CD4-positive, alpha-beta T cell (primary cell): ENCODE results near the gene RGMB. TPM values are rescaled to one million over a fixed set of nuclear protein-coding genes. Genes with fewer than 3 reads are reported as not detected.
"Not testable (repeated sequence)": the region's sequence is repeated elsewhere in the genome, so short reads cannot be mapped to it uniquely, and the experiment has no call there.

Experiments used
- ATAC-seq: fragments of 200-7000 bp; cut with Tn5 transposase; one replicate; pipeline ENCODE4 v1.10.0; 2022; ENCODE audit warnings: mild to moderate bottlenecking; ENCODE audit not compliant: poor library complexity
- CTCF ChIA-PET: fragments of 350-600 bp; sonication (Branson Sonifier 250); formaldehyde crosslinking; loops from one replicate; lab custom pipeline; 2021; ENCODE audit warnings: antibody characterized with exemption, inconsistent platforms; lab: Charles Lee
- POLR2A ChIA-PET: fragments of 350-600 bp; sonication (Branson Sonifier 250); formaldehyde crosslinking; loops from one replicate; lab custom pipeline; 2021; ENCODE audit warnings: antibody characterized with exemption, inconsistent platforms; lab: Charles Lee
- DNase-seq, 14 experiments: peaks; one replicate each; pipeline ENCODE4 v3.0.0-alpha.2; 2013 to 2020; ENCODE audit warnings: mixed read lengths in 2 of 14
- H3K27ac ChIP-seq, 2 donors: one replicate each; pipeline versions ENCODE4 v1.5.1 to v1.7.0; 2013; ENCODE audit warnings: low read length in 2 of 2, low read depth in 1 of 2, mild to moderate bottlenecking in 1 of 2
- H3K27me3 ChIP-seq, 2 experiments: 1 replicate in 1 of 2; 2 replicates in 1 of 2; pipeline versions ENCODE4 v1.6.1 to v1.7.0; 2013; ENCODE audit warnings: low read length in 2 of 2, control low read depth in 1 of 2, mild to moderate bottlenecking in 1 of 2, moderate library complexity in 1 of 2; ENCODE audit not compliant: insufficient read depth in 2 of 2, control insufficient read depth in 1 of 2
- H3K36me3 ChIP-seq: one replicate; pipeline ENCODE4 v1.6.1; 2013; ENCODE audit warnings: low read length, control low read depth; ENCODE audit not compliant: insufficient read depth
- H3K4me1 ChIP-seq: one replicate; pipeline ENCODE4 v1.6.1; 2013; ENCODE audit warnings: low read length, control low read depth; ENCODE audit not compliant: insufficient read depth
- H3K4me3 ChIP-seq: one replicate; pipeline ENCODE4 v1.5.1; 2013; ENCODE audit warnings: mild to moderate bottlenecking, low read length, moderate library complexity
- H3K9me3 ChIP-seq, 2 experiments: 1 replicate in 1 of 2; 2 replicates in 1 of 2; pipeline versions ENCODE4 v1.6.1 to v1.7.0; 2013; ENCODE audit warnings: low read length in 2 of 2, mild to moderate bottlenecking in 2 of 2, control low read depth in 1 of 2, moderate library complexity in 1 of 2; ENCODE audit not compliant: control insufficient read depth in 1 of 2, insufficient read depth in 1 of 2
- H3K27ac Mint-ChIP-seq: one replicate; pipeline ENCODE4 v1.8.0; 2020; ENCODE audit warnings: mixed read lengths
- H3K27me3 Mint-ChIP-seq: one replicate; pipeline ENCODE4 v1.8.0; 2021; ENCODE audit warnings: mixed read lengths
- H3K36me3 Mint-ChIP-seq: one replicate; pipeline ENCODE4 v1.8.0; 2021; ENCODE audit warnings: low read depth, mixed read lengths
- H3K4me1 Mint-ChIP-seq: one replicate; pipeline ENCODE4 v1.8.0; 2021; ENCODE audit warnings: low read depth, mixed read lengths
- H3K4me3 Mint-ChIP-seq: one replicate; pipeline ENCODE4 v1.8.0; 2020; ENCODE audit warnings: mild to moderate bottlenecking, mixed read lengths
- H3K9me3 Mint-ChIP-seq: one replicate; pipeline ENCODE4 v1.8.0; 2020; ENCODE audit warnings: mixed read lengths
- intact Hi-C, 2 experiments: fragments of 100-400 bp; cut with DNase I in 1 of 2; cut with micrococcal nuclease in 1 of 2; formaldehyde crosslinking; loops; one replicate each; pipeline versions ENCODE4 v1.15.1 to v1.9.0; 2023 to 2025; cut with DNase I, micrococcal nuclease
- total RNA-seq, 174 experiments: library from RNA in 2 of 174; stranded (reverse) in 2 of 174; gene quantifications; one replicate each; pipeline ENCODE4 v1.2.3 and lab custom pipeline; 2021 to 2026
- TF ChIP-seq, protein P1 (sequence below): fragments of 200-600 bp; IDR thresholded peaks from one replicate; pipeline ENCODE4 v1.8.0; 2022; ENCODE audit warnings: antibody characterized with exemption, mild to moderate bottlenecking

Gene RGMB
- total RNA-seq, 2 experiments from 2014 or later = 15.8 to 15.9 TPM

DNA sequence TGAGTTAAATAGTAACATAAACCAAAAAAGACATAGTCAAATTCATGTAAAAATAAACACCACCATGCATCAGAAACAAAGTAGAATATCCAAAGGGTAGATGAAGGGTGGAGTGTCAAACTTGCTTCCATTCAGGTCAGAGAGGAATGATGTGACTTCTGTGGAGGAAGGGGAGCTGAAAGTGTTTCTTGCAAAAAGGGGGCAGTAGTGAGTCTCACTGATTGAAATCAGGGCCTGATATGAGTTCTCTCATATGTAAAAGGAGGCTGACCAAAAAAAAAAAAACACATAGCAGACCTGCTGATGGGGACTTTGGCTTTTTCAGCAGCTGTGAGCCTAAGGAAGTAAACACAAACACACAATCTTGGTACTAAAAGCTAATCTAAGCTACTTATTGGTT is 38.8 kb upstream of the RGMB start:
- peaks cover 0 to 8% of the 10 kb centered on the region in 2 experiments for H3K9me3 ChIP-seq
- ChIA-PET POLR2A (no interaction called here), CTCF (interaction anchor here (0.6 to 0.9 kb wide), 2 partner anchors 13 to 379 kb away, joined by 3 to 4 read pairs; no protein-coding TSS in a partner anchor)
- H3K27ac ChIP-seq = no peak overlapping the region
- no peak overlapping the region for H3K4me3 ChIP-seq
- Mint-ChIP-seq H3K36me3 (no peaks in the 10 kb centered on the region), H3K9me3 (peaks cover 2% of the 10 kb centered on the region), H3K4me3 (no peak overlapping the region), H3K27me3 (peaks cover 45% of the 10 kb centered on the region), H3K27ac (no peak overlapping the region), H3K4me1 (no peaks in the 10 kb centered on the region)
- H3K36me3 ChIP-seq = no peaks in the 10 kb centered on the region
- DNase-seq = no peak
- intact Hi-C loops = no loop called here
- H3K4me1 ChIP-seq = no peaks in the 10 kb centered on the region
- TF ChIP-seq, protein P1, sequence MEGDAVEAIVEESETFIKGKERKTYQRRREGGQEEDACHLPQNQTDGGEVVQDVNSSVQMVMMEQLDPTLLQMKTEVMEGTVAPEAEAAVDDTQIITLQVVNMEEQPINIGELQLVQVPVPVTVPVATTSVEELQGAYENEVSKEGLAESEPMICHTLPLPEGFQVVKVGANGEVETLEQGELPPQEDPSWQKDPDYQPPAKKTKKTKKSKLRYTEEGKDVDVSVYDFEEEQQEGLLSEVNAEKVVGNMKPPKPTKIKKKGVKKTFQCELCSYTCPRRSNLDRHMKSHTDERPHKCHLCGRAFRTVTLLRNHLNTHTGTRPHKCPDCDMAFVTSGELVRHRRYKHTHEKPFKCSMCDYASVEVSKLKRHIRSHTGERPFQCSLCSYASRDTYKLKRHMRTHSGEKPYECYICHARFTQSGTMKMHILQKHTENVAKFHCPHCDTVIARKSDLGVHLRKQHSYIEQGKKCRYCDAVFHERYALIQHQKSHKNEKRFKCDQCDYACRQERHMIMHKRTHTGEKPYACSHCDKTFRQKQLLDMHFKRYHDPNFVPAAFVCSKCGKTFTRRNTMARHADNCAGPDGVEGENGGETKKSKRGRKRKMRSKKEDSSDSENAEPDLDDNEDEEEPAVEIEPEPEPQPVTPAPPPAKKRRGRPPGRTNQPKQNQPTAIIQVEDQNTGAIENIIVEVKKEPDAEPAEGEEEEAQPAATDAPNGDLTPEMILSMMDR = no peak
- peaks cover 0 to 4% of the 10 kb centered on the region in 2 experiments for H3K27me3 ChIP-seq
- ATAC-seq = no peak

DNA sequence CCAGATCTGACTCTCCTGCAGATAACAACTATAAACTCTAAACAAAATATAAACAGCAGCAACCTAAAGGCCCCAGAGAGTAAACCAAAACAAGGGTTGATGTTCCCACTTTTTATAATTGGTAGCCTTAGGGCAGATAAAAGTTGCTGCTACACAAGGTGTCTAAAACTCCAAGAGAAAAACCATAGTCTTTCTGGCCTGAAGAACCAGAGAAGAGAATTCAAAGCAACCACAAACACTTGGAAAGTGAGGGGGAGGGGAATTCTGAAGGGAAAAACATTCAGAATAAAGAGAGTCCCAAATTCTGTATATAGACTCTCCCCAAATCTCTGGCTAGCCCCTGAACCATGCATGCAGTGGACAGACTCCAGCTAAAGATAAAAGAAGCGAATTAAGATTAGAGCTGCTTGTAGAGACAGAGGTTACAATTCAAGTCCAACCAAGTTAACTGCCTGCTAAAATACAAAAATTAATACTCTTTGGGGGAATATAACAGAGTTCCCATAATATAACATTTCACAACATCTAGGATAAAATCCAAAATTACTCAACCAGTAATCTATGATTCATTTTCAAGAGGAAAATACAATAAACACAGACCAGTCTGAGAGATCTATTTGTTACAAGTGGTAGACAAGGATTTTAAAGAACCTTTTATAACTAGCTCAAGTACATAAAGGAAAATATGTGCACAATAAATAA is 37.5 kb upstream of the RGMB start:
- Mint-ChIP-seq H3K36me3 (no peaks in the 10 kb centered on the region), H3K27me3 (peaks cover 51% of the 10 kb centered on the region)
- CTCF ChIA-PET = no interaction called here

DNA sequence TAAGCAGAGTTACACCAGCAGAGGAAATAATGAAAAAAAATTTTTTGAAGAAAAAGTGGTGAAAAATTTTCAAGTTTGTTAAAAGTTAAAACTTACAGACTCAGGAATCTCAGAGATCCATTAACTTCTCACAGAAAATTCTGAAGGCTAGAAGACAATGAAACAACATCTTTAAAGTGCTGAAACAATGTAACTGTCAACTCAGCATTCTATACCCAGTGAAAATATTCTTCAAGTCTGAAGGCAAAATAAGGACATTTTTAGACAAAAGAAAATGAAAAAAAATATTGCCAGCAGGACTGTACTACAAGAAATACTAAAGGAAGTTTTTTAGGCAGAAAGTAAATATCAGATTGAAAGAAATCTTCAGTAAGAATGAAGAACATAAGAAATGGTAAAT is 36.7 kb upstream of the RGMB start:
- H3K27me3 ChIP-seq = peaks cover 0 to 4% of the 10 kb centered on the region in 2 experiments
- Mint-ChIP-seq H3K27ac (no peak overlapping the region), H3K36me3 (no peaks in the 10 kb centered on the region), H3K27me3 (peaks cover 51% of the 10 kb centered on the region), H3K4me3 (no peak overlapping the region), H3K9me3 (peaks cover 2% of the 10 kb centered on the region), H3K4me1 (no peaks in the 10 kb centered on the region)
- intact Hi-C loops = no loop called here
- H3K9me3 ChIP-seq = peaks cover 0 to 8% of the 10 kb centered on the region in 2 experiments
- no peaks in the 10 kb centered on the region for H3K36me3 ChIP-seq
- H3K4me1 ChIP-seq = no peaks in the 10 kb centered on the region
- H3K27ac ChIP-seq = no peak overlapping the region
- TF ChIP-seq, protein P1 = no peak
- no peak overlapping the region for H3K4me3 ChIP-seq
- ChIA-PET CTCF (no interaction called here), POLR2A (no interaction called here)
- DNase-seq (no peak), ATAC-seq (no peak)

More for the DNA sequence above, 37.5 kb upstream of the RGMB start:
- Mint-ChIP-seq H3K27ac (no peak overlapping the region), H3K9me3 (peaks cover 2% of the 10 kb centered on the region), H3K4me3 (no peak overlapping the region), H3K4me1 (no peaks in the 10 kb centered on the region)
- Histone ChIP-seq H3K9me3 (peaks cover 0 to 8% of the 10 kb centered on the region in 2 experiments), H3K27me3 (peaks cover 0 to 4% of the 10 kb centered on the region in 2 experiments), H3K4me1 (no peaks in the 10 kb centered on the region), H3K36me3 (no peaks in the 10 kb centered on the region), H3K27ac (no peak overlapping the region), H3K4me3 (no peak overlapping the region)
- ATAC-seq = no peak
- TF ChIP-seq, protein P1 = no peak
- intact Hi-C loops = no loop called here
- no peak for DNase-seq
- POLR2A ChIA-PET = no interaction called here

DNA sequence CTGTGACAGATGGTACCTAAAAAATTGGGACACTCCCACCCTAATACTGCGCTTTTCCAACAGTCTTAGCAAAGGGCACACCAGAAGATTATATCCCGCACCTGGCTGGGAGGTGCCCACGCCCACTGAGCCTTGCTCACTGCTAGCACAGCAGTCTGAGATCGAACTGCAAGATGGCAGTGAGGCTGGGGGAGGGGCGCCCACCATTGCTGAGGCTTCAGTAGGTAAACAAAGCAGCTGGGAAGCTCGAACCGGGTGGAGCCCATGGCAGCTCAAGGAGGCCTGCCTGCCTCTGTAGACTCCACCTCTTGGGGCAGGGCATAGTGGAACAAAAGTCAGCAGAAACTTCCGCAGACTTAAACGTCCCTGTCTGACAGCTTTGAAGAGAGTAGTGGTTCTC is 36.0 kb upstream of the RGMB start:
- ATAC-seq, CTCF ChIA-PET, H3K36me3 Mint-ChIP-seq, H3K4me3 Mint-ChIP-seq, DNase-seq, H3K36me3 ChIP-seq, H3K4me1 Mint-ChIP-seq, H3K27ac ChIP-seq, H3K9me3 ChIP-seq, H3K27me3 ChIP-seq, H3K27ac Mint-ChIP-seq, H3K4me3 ChIP-seq, H3K4me1 ChIP-seq, H3K9me3 Mint-ChIP-seq, POLR2A ChIA-PET, intact Hi-C loops: not testable (repeated sequence)
- peaks cover 51% of the 10 kb centered on the region for H3K27me3 Mint-ChIP-seq

DNA sequence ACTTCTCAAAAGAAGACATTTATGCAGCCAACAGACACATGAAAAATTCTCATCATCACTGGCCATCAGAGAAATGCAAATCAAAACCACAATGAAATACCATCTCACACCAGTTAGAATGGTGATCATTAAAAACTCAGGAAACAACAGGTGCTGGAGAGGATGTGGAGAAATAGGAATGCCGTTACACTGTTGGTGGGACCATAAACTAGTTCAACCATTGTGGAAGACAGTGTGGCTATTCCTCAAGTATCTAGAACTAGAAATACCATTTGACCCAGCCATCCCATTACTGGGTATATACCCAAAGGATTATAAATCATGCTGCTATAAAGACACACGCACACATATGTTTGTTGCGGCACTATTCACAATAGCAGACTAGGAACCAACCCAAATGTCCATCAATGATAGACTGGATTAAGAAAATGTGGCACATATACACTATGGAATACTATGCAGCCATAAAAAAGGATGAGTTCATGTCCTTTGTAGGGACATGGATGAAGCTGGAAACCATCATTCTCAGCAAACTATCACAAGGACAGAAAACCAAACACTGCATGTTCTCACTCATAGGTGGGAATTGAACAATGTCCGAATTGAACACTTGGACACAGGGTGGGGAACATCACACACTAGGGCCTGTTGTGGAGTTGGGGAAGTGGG is 34.8 kb upstream of the RGMB start:
- H3K4me3 ChIP-seq, H3K36me3 ChIP-seq, H3K4me1 Mint-ChIP-seq, ATAC-seq, DNase-seq, POLR2A ChIA-PET, H3K27ac Mint-ChIP-seq, H3K9me3 Mint-ChIP-seq, intact Hi-C loops, H3K4me1 ChIP-seq, H3K4me3 Mint-ChIP-seq, H3K27ac ChIP-seq, CTCF ChIA-PET, H3K36me3 Mint-ChIP-seq, H3K9me3 ChIP-seq: not testable (repeated sequence)
- H3K27me3 ChIP-seq = peaks cover 0 to 13% of the 10 kb centered on the region in 2 experiments
- peaks cover 48% of the 10 kb centered on the region for H3K27me3 Mint-ChIP-seq
